ENCODE results near the gene NSDHL. TPM values are rescaled to one million over a fixed set of nuclear protein-coding genes. Genes with fewer than 3 reads are reported as not detected.
A peak's percentile ranks its signal among the peaks of the same experiment; 100 is the strongest.
"Not testable (repeated sequence)": the region's sequence is repeated elsewhere in the genome, so short reads cannot be mapped to it uniquely, and the experiment has no call there.

NSDHL gene
- total RNA-seq, 2 donors from 2014 or later: 14.1 to 28.1 TPM

- Histone ChIP-seq H3K27ac (peak overlapping the region; percentile 66 to 67), H3K4me3 (no peak overlapping the region), H3K4me1 (peaks cover 0 to 11% of the 10 kb centered on the region in 2 donors), H3K27me3 (no peaks in the 10 kb centered on the region), H3K36me3 (no peaks in the 10 kb centered on the region), H3K9me3 (no peaks in the 10 kb centered on the region)
- TF ChIP-seq CTCF (IDR thresholded peaks at IDR 0.05): no peak
- no peak for DNase-seq (ENCODE audit: low spot score)
Observed at GRCh38 chrX:152832520-152832919, 1.7 kb downstream of the NSDHL start.

- Histone ChIP-seq H3K27ac (peak overlapping the region; percentile 66 to 67), H3K9me3 (no peaks in the 10 kb centered on the region), H3K27me3 (no peaks in the 10 kb centered on the region), H3K4me1 (peaks cover 0 to 11% of the 10 kb centered on the region in 2 donors), H3K36me3 (no peaks in the 10 kb centered on the region), H3K4me3 (no peak overlapping the region)
- no peak for TF ChIP-seq CTCF (IDR thresholded peaks at IDR 0.05)
- DNase-seq (ENCODE audit: low spot score): no peak
Observed at GRCh38 chrX:152833378-152833777, 2.5 kb downstream of the NSDHL start.

GRCh38 chrX:152835470-152835869, 4.6 kb downstream of the NSDHL start:
- H3K4me3 ChIP-seq; H3K36me3 ChIP-seq; H3K9me3 ChIP-seq; H3K27me3 ChIP-seq; DNase-seq (ENCODE audit: low spot score); H3K27ac ChIP-seq: not testable (repeated sequence)
- H3K4me1 ChIP-seq: peaks cover 0 to 11% of the 10 kb centered on the region in 2 donors

- no peaks in the 10 kb centered on the region for H3K4me1 ChIP-seq
- peaks cover 6% of the 10 kb centered on the region for H3K36me3 ChIP-seq
- no peak for DNase-seq (ENCODE audit: low spot score)
- H3K4me3 ChIP-seq: no peak overlapping the region
- no peaks in the 10 kb centered on the region for H3K27me3 ChIP-seq
- peak overlapping the region in 1 of 2 donors; percentile 12 for H3K27ac ChIP-seq
- no peaks in the 10 kb centered on the region for H3K9me3 ChIP-seq
- no peak for TF ChIP-seq CTCF (IDR thresholded peaks at IDR 0.05)
Observed at GRCh38 chrX:152842772-152843338, 12.0 kb downstream of the NSDHL start.

GRCh38 chrX:152843852-152844251, 13.0 kb downstream of the NSDHL start:
- no peak overlapping the region for H3K27ac ChIP-seq
- DNase-seq (ENCODE audit: low spot score): no peak
- H3K27me3 ChIP-seq: no peaks in the 10 kb centered on the region
- H3K9me3 ChIP-seq: no peaks in the 10 kb centered on the region
- no peak overlapping the region for H3K4me3 ChIP-seq
- TF ChIP-seq CTCF (IDR thresholded peaks at IDR 0.05): no peak
- H3K4me1 ChIP-seq: no peaks in the 10 kb centered on the region
- peaks cover 6% of the 10 kb centered on the region for H3K36me3 ChIP-seq

- no peaks in the 10 kb centered on the region for H3K9me3 ChIP-seq
Observed at GRCh38 chrX:152844256-152844655, 13.4 kb downstream of the NSDHL start.

More at GRCh38 chrX:152844256-152844655, 13.4 kb downstream of the NSDHL start:
- no peak for TF ChIP-seq CTCF (IDR thresholded peaks at IDR 0.05)
- Histone ChIP-seq H3K36me3 (peaks cover 6% of the 10 kb centered on the region), H3K4me3 (no peak overlapping the region), H3K4me1 (no peaks in the 10 kb centered on the region), H3K27ac (no peak overlapping the region), H3K27me3 (no peaks in the 10 kb centered on the region)
- no peak for DNase-seq (ENCODE audit: low spot score)
